ENCODE data around the gene SNX15.

The SNX15 gene

GRCh38 chr11:65086809-65087208, 59.6 kb downstream of the SNX15 start:
- no peak for DNase-seq

- DNase-seq = no peak
These were observed 60.0 kb downstream of the SNX15 start for GRCh38 chr11:65087216-65087615.

- DNase-seq = no peak
These were observed 60.6 kb downstream of the SNX15 start for GRCh38 chr11:65087827-65088226.

GRCh38 chr11:65089621-65090020, 62.4 kb downstream of the SNX15 start:
- no peak for DNase-seq

Data from inflammatory macrophage treated with lipopolysaccharide for 4 hours (primary cell).